A673 (cell line): ENCODE measurements around the gene CDK5RAP2. TPM values are rescaled to one million over a fixed set of nuclear protein-coding genes. Genes with fewer than 3 reads are reported as not detected.

Source experiments
- BruUV-seq: library from RNA; stranded (reverse); fragments of 400-500 nt; replicated peaks from 2 replicates; lab custom pipeline; 2021; lab: Mats Ljungman, UMichigan
- CTCF ChIA-PET: fragments of 300-600 bp; sonication (Branson Sonifier 250); formaldehyde crosslinking; loops from one replicate; lab custom pipeline; 2022; ENCODE audit warnings: antibody characterized with exemption; lab: Charles Lee
- POLR2A ChIA-PET: fragments of 300-600 bp; sonication (Branson Sonifier 250); formaldehyde crosslinking; loops from one replicate; lab custom pipeline; 2022; ENCODE audit warnings: antibody characterized with exemption; ENCODE audit not compliant: low non-redundant PET; lab: Charles Lee
- DNase-seq: peaks from one replicate; pipeline ENCODE4 v3.0.0-alpha.2; 2015; ENCODE audit warnings: low spot score
- H3K27ac ChIP-seq: fragments of 200-600 bp; sonication (generic); 2 replicates; pipeline ENCODE4 v1.5.1; 2016; ENCODE audit warnings: mixed run types, low read depth, mild to moderate bottlenecking, mixed read lengths, antibody characterized with exemption, low read length; ENCODE audit not compliant: poor library complexity, severe bottlenecking
- H3K27me3 ChIP-seq: fragments of 200-600 bp; sonication (generic); replicated peaks from 2 replicates; pipeline ENCODE4 v1.6.1; 2017; ENCODE audit warnings: mixed run types, low read depth, mild to moderate bottlenecking, mixed read lengths, antibody characterized with exemption, low read length; ENCODE audit not compliant: insufficient read depth, poor library complexity
- H3K36me3 ChIP-seq: fragments of 200-600 bp; sonication (generic); 2 replicates; pipeline ENCODE4 v1.6.1; 2016; ENCODE audit warnings: mixed run types, mild to moderate bottlenecking, mixed read lengths, antibody characterized with exemption, low read length; ENCODE audit not compliant: insufficient read depth, poor library complexity, severe bottlenecking
- H3K4me1 ChIP-seq: fragments of 200-600 bp; sonication (generic); 2 replicates; pipeline ENCODE4 v1.6.1; 2017; ENCODE audit warnings: mixed run types, mild to moderate bottlenecking, mixed read lengths, antibody characterized with exemption, low read length; ENCODE audit not compliant: insufficient read depth, poor library complexity, severe bottlenecking
- H3K4me3 ChIP-seq: fragments of 200-600 bp; sonication (generic); 2 replicates; pipeline ENCODE4 v1.5.1; 2016; ENCODE audit warnings: low read depth, mixed run types, mild to moderate bottlenecking, mixed read lengths, low read length; ENCODE audit not compliant: poor library complexity, severe bottlenecking
- H3K9me3 ChIP-seq: fragments of 200-600 bp; sonication (generic); 2 replicates; pipeline ENCODE4 v1.6.1; 2016; ENCODE audit warnings: mixed run types, low read depth, mild to moderate bottlenecking, mixed read lengths, antibody characterized with exemption, low read length; ENCODE audit not compliant: poor library complexity, severe bottlenecking
- CTCF ChIP-seq: fragments of 300-800, 200-600 bp; sonication (generic); conservative IDR thresholded peaks from 2 replicates; pipeline ENCODE4 v1.5.1; 2017; ENCODE audit warnings: low read depth, mild to moderate bottlenecking, antibody characterized with exemption, low read length, moderate library complexity, mixed read lengths
- EZH2 ChIP-seq: fragments of 200-600 bp; sonication (generic); IDR thresholded peaks from 2 replicates; pipeline ENCODE4 v1.6.1; 2017; ENCODE audit warnings: borderline replicate concordance, low read depth, mild to moderate bottlenecking, mixed read lengths, antibody characterized with exemption, low read length; ENCODE audit not compliant: poor library complexity, severe bottlenecking
- intact Hi-C: fragments of 100-400 bp; cut with micrococcal nuclease; formaldehyde crosslinking; loops from one replicate; pipeline ENCODE4 v1.10.0; 2022; ENCODE audit not compliant: unreplicated experiment
- total RNA-seq: library from RNA; stranded (reverse); gene quantifications from 2 replicates; pipeline ENCODE4 v1.2.3, GENCODE V29; 2021

CDK5RAP2 gene
- total RNA-seq, 1 experiment from 2014 or later = 94.5 TPM

GRCh38 chr9:120395376-120395775 is 184.6 kb downstream of the CDK5RAP2 start:
- no peak for DNase-seq
- no peaks in the 10 kb centered on the region for H3K9me3 ChIP-seq
- CTCF ChIA-PET = no interaction called here
- no peaks in the 10 kb centered on the region for H3K27me3 ChIP-seq
- peaks cover 78% of the 10 kb centered on the region for H3K36me3 ChIP-seq
- H3K4me1 ChIP-seq = no peaks in the 10 kb centered on the region
- no TSS peak for BruUV-seq
- no peak overlapping the region for H3K4me3 ChIP-seq
- POLR2A ChIA-PET = no interaction called here
- H3K27ac ChIP-seq = no peak overlapping the region
- intact Hi-C loops = no loop called here
- TF ChIP-seq CTCF = no peak

GRCh38 chr9:120394058-120394669 is 185.8 kb downstream of the CDK5RAP2 start:
- BruUV-seq = no TSS peak
- H3K4me1 ChIP-seq = no peaks in the 10 kb centered on the region
- no peak overlapping the region for H3K27ac ChIP-seq
- H3K27me3 ChIP-seq = no peaks in the 10 kb centered on the region
- no peak overlapping the region for H3K4me3 ChIP-seq
- TF ChIP-seq CTCF = no peak
- no peak for TF ChIP-seq EZH2
- no peaks in the 10 kb centered on the region for H3K9me3 ChIP-seq
- ChIA-PET CTCF (no interaction called here), POLR2A (no interaction called here)
- H3K36me3 ChIP-seq = peaks cover 68% of the 10 kb centered on the region
- intact Hi-C loops = no loop called here
- no peak for DNase-seq

GRCh38 chr9:120393386-120394057 is 186.4 kb downstream of the CDK5RAP2 start:
- Histone ChIP-seq H3K4me3 (no peak overlapping the region), H3K27ac (no peak overlapping the region), H3K27me3 (no peaks in the 10 kb centered on the region), H3K36me3 (peaks cover 61% of the 10 kb centered on the region), H3K4me1 (no peaks in the 10 kb centered on the region), H3K9me3 (no peaks in the 10 kb centered on the region)
- ChIA-PET CTCF (no interaction called here), POLR2A (no interaction called here)
- intact Hi-C loops = no loop called here
- TF ChIP-seq CTCF = no peak
- no peak for TF ChIP-seq EZH2
- no peak for DNase-seq
- no TSS peak for BruUV-seq
